Measurements from ENCODE around the gene CCDC184.

CCDC184 gene

DNA sequence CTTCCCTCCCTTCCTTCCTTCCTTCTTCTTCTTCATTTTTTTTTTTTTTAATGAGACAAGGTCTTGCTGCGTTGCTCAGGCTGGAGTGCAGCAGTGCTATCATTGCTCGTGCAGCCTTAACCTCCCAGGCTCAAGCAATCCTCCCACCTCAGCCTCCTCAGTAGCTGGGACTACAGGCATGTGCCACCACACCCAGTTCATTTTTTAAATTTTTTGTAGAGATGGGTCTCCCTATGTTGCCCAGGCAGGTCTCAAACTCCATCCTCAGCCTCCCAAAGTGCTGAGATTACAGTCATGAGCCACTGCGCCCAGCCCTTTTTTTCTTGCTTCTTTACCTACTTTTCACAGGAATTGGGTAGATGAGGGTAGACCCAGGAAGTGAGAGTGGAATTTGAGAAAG is 18.1 kb downstream of the CCDC184 start:
- TF ChIP-seq CREB1 (IDR thresholded peaks at IDR 0.05; ENCODE audit: low read depth) (no peak), RAD21 (IDR thresholded peaks at IDR 0.05; ENCODE audit: low read depth) (no peak), TCF12 (IDR thresholded peaks at IDR 0.05; ENCODE audit: low read depth) (no peak), ZBTB7A (IDR thresholded peaks at IDR 0.05; ENCODE audit: low read depth) (no peak), YY1 (IDR thresholded peaks at IDR 0.05; ENCODE audit: low read depth) (no peak), CEBPB (IDR thresholded peaks at IDR 0.05) (no peak), TEAD4 (IDR thresholded peaks at IDR 0.05) (no peak), TAF1 (IDR thresholded peaks at IDR 0.05; ENCODE audit: low read depth) (no peak), EGR1 (IDR thresholded peaks at IDR 0.05) (no peak)
- TF ChIP-seq, protein P1, sequence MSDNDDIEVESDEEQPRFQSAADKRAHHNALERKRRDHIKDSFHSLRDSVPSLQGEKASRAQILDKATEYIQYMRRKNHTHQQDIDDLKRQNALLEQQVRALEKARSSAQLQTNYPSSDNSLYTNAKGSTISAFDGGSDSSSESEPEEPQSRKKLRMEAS (IDR thresholded peaks at IDR 0.05), result no peak

DNA sequence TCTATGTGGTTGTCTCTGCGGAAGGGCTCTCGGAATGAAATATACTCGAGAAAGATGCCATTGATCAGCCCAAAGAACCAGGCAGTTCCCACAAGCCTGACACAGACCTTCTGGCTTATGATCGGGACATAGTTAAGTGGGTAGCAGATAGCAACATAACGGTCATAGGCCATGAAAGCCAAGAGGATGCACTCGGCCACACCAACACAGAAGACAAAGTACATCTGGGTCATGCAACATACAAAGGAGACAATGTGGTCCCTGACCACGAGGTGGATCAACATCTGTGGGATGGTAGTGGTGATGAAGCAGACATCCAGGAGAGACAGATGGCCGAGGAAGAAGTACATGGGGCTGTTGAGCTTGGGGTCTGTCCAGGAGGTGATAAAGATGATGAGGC is 19.3 kb downstream of the CCDC184 start:
- TF ChIP-seq, protein P2, sequence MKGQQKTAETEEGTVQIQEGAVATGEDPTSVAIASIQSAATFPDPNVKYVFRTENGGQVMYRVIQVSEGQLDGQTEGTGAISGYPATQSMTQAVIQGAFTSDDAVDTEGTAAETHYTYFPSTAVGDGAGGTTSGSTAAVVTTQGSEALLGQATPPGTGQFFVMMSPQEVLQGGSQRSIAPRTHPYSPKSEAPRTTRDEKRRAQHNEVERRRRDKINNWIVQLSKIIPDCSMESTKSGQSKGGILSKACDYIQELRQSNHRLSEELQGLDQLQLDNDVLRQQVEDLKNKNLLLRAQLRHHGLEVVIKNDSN (IDR thresholded peaks at IDR 0.05), result no peak
- TF ChIP-seq TCF12 (IDR thresholded peaks at IDR 0.05; ENCODE audit: low read depth) (no peak), FOXM1 (IDR thresholded peaks at IDR 0.05; ENCODE audit: borderline replicate concordance, low read depth) (no peak), RAD21 (IDR thresholded peaks at IDR 0.05; ENCODE audit: low read depth) (no peak), CEBPB (IDR thresholded peaks at IDR 0.05) (no peak), EP300 (IDR thresholded peaks at IDR 0.05; ENCODE audit: borderline replicate concordance) (no peak)

DNA sequence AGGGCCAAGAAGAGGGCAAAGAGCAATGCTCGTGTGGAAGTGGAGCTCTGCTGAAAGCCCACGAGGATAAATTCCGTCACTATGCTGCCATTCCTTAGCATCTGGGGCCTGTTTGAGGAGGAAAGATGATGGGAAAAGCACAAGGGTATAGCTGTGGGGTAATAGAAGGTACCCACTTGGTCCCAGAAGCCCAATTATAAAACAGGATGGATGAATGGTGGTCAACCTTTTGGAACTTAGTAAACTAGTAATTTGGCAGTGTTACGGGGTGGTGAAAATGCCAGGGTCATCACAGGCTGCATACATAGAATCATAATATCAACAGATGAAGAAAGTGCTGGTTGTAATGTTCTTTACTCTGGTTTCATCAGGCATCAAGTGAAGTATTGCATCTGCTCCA is 19.7 kb downstream of the CCDC184 start, which contains the start of gene OR10AD1:
Gene OR10AD1, minus strand, starts transcription at position 101 of the 400 bp plus-strand sequence. Its CDS starts 0 bp downstream, at position 101.
- no peak for TF ChIP-seq RAD21 (IDR thresholded peaks at IDR 0.05; ENCODE audit: low read depth)
- no peak for TF ChIP-seq NFIC (IDR thresholded peaks at IDR 0.05)
- no peak for TF ChIP-seq FOXM1 (IDR thresholded peaks at IDR 0.05; ENCODE audit: borderline replicate concordance, low read depth)
- no peak for TF ChIP-seq EP300 (IDR thresholded peaks at IDR 0.05; ENCODE audit: borderline replicate concordance)
- TF ChIP-seq, protein P3, sequence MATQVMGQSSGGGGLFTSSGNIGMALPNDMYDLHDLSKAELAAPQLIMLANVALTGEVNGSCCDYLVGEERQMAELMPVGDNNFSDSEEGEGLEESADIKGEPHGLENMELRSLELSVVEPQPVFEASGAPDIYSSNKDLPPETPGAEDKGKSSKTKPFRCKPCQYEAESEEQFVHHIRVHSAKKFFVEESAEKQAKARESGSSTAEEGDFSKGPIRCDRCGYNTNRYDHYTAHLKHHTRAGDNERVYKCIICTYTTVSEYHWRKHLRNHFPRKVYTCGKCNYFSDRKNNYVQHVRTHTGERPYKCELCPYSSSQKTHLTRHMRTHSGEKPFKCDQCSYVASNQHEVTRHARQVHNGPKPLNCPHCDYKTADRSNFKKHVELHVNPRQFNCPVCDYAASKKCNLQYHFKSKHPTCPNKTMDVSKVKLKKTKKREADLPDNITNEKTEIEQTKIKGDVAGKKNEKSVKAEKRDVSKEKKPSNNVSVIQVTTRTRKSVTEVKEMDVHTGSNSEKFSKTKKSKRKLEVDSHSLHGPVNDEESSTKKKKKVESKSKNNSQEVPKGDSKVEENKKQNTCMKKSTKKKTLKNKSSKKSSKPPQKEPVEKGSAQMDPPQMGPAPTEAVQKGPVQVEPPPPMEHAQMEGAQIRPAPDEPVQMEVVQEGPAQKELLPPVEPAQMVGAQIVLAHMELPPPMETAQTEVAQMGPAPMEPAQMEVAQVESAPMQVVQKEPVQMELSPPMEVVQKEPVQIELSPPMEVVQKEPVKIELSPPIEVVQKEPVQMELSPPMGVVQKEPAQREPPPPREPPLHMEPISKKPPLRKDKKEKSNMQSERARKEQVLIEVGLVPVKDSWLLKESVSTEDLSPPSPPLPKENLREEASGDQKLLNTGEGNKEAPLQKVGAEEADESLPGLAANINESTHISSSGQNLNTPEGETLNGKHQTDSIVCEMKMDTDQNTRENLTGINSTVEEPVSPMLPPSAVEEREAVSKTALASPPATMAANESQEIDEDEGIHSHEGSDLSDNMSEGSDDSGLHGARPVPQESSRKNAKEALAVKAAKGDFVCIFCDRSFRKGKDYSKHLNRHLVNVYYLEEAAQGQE (IDR thresholded peaks at IDR 0.05; ENCODE audit: low read depth), result no peak
- no peak for TF ChIP-seq CEBPB (IDR thresholded peaks at IDR 0.05)
- TF ChIP-seq TCF12 (IDR thresholded peaks at IDR 0.05; ENCODE audit: low read depth), result no peak
- TF ChIP-seq, protein P1 (IDR thresholded peaks at IDR 0.05), result no peak
- TF ChIP-seq TEAD4 (IDR thresholded peaks at IDR 0.05), result no peak
- no peak for TF ChIP-seq YY1 (IDR thresholded peaks at IDR 0.05; ENCODE audit: low read depth)
- no peak for TF ChIP-seq ZBTB7A (IDR thresholded peaks at IDR 0.05; ENCODE audit: low read depth)
- no peak for TF ChIP-seq TAF1 (IDR thresholded peaks at IDR 0.05; ENCODE audit: low read depth)
- TF ChIP-seq, protein P2 (IDR thresholded peaks at IDR 0.05), result no peak

DNA sequence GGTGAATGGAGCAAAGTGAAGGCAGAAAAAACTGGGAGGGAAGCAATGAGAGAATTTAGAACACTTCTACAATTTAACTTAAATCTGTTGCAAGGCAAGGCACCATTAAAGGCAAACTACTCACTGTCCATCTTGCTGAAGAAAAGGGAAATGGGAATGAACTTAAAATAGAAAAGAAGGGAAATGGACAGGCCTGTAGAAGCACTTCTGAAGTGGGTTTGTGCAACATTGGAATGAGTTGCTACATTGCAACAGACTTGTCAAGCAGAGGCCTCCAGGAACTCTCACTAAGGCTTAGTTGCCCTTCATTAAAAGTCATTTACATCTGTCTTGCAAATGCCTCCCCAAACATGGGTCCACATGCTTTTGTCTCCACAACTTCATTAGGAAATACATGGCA is 33.3 kb downstream of the CCDC184 start:
- no peak for TF ChIP-seq ZBTB7A (IDR thresholded peaks at IDR 0.05; ENCODE audit: low read depth)
- TF ChIP-seq YY1 (IDR thresholded peaks at IDR 0.05; ENCODE audit: low read depth), result no peak
- TF ChIP-seq NFIC (IDR thresholded peaks at IDR 0.05), result no peak
- TF ChIP-seq, protein P3 (IDR thresholded peaks at IDR 0.05; ENCODE audit: low read depth), result no peak

DNA sequence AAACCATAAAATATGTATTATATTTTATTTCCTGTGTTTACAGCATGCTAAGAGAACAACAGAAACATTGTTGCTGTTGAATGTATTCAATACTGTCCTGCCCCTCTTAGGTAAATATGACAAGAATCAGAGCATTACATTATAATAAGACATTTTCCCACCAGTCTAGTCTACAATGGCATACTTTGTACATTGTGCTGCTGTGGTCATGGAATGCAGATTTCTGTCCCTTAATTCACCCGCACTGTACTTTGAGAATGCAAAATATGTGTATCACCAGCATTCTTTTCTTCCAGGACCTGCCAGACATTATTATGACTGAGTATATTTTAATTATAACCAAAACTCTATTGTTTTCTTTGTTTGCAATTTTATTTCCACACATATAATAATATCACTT is 36.2 kb downstream of the CCDC184 start:
- TF ChIP-seq, protein P1 (IDR thresholded peaks at IDR 0.05), result no peak
- TF ChIP-seq, protein P2 (IDR thresholded peaks at IDR 0.05), result no peak
- no peak for TF ChIP-seq YY1 (IDR thresholded peaks at IDR 0.05; ENCODE audit: low read depth)
- TF ChIP-seq FOXM1 (IDR thresholded peaks at IDR 0.05; ENCODE audit: borderline replicate concordance, low read depth), result no peak
- TF ChIP-seq CEBPB (IDR thresholded peaks at IDR 0.05), result no peak
- TF ChIP-seq, protein P3 (IDR thresholded peaks at IDR 0.05; ENCODE audit: low read depth), result no peak
- TF ChIP-seq EGR1 (IDR thresholded peaks at IDR 0.05), result no peak
- peak; percentile 74 for TF ChIP-seq TEAD4 (IDR thresholded peaks at IDR 0.05)

Measured in Ishikawa (cell line).